MG63 (cell line): ENCODE data around the gene CXCR5. TPM values are rescaled to one million over a fixed set of nuclear protein-coding genes. Genes with fewer than 3 reads are reported as not detected.

Experiments used
- DNase-seq: peaks from one replicate; pipeline ENCODE4 v3.0.0-alpha.2; 2020
- H3K27me3 ChIP-seq: fragments of 250-450 bp; sonication (Bioruptor Pico); 2 replicates; pipeline ENCODE4 v1.5.1; 2020; ENCODE audit warnings: mild to moderate bottlenecking, moderate library complexity
- H3K36me3 ChIP-seq: fragments of 250-450 bp; sonication (Bioruptor Pico); 2 replicates; pipeline ENCODE4 v1.5.1; 2020; ENCODE audit warnings: mild to moderate bottlenecking, moderate library complexity
- H3K4me3 ChIP-seq: fragments of 250-450 bp; sonication (Bioruptor Pico); 2 replicates; pipeline ENCODE4 v1.5.1; 2020; ENCODE audit warnings: mild to moderate bottlenecking, moderate library complexity
- H3K9me3 ChIP-seq: fragments of 250-450 bp; sonication (Bioruptor Pico); 2 replicates; pipeline ENCODE4 v1.5.1; 2020; ENCODE audit warnings: mild to moderate bottlenecking, moderate library complexity
- total RNA-seq: library from RNA; depleted of rRNA; stranded (reverse); fragments of >200 nt; shearing (Covaris generic); gene quantifications from 2 replicates; pipeline ENCODE4 v1.2.3, GENCODE V29; 2014; ENCODE audit warnings: low replicate concordance; rRNA removed

CXCR5 gene
- total RNA-seq, 1 experiment from 2014 or later: not detected

- H3K9me3 ChIP-seq: no peaks in the 10 kb centered on the region
- peak; percentile 95 for DNase-seq
Observed at GRCh38 chr11:118928101-118928869, 44.6 kb downstream of the CXCR5 start.

GRCh38 chr11:118928870-118929500 lies 45.3 kb downstream of the CXCR5 start:
- Histone ChIP-seq H3K36me3 (no peaks in the 10 kb centered on the region; the same call in 1 of the 2 replicates), H3K27me3 (no peaks in the 10 kb centered on the region), H3K4me3 (peak overlapping the region; percentile 50), H3K9me3 (no peaks in the 10 kb centered on the region)
- peak; percentile 49 for DNase-seq

More at GRCh38 chr11:118928101-118928869, 44.6 kb downstream of the CXCR5 start:
- Histone ChIP-seq H3K36me3 (peaks cover 6% of the 10 kb centered on the region), H3K27me3 (no peaks in the 10 kb centered on the region), H3K4me3 (peak overlapping the region; percentile 50)

- DNase-seq: peak; percentile 80
- H3K27me3 ChIP-seq: no peaks in the 10 kb centered on the region
- H3K36me3 ChIP-seq: no peaks in the 10 kb centered on the region
- peak overlapping the region; percentile 50 for H3K4me3 ChIP-seq
- no peaks in the 10 kb centered on the region for H3K9me3 ChIP-seq
Observed at GRCh38 chr11:118929501-118930093, 45.9 kb downstream of the CXCR5 start.

GRCh38 chr11:118930094-118930712 lies 46.5 kb downstream of the CXCR5 start:
- Histone ChIP-seq H3K36me3 (no peaks in the 10 kb centered on the region), H3K27me3 (no peaks in the 10 kb centered on the region), H3K9me3 (no peaks in the 10 kb centered on the region), H3K4me3 (peak overlapping the region; percentile 50)
- peak; percentile 66 for DNase-seq

GRCh38 chr11:118931571-118931970 lies 47.9 kb downstream of the CXCR5 start:
- Histone ChIP-seq H3K9me3 (no peaks in the 10 kb centered on the region), H3K4me3 (no peak overlapping the region), H3K27me3 (no peaks in the 10 kb centered on the region), H3K36me3 (no peaks in the 10 kb centered on the region)
- no peak for DNase-seq

- no peaks in the 10 kb centered on the region for H3K9me3 ChIP-seq
- no peaks in the 10 kb centered on the region for H3K36me3 ChIP-seq
- peak; percentile 77 for DNase-seq
- no peak overlapping the region for H3K4me3 ChIP-seq
- H3K27me3 ChIP-seq: no peaks in the 10 kb centered on the region
Observed at GRCh38 chr11:118933486-118933885, 49.8 kb downstream of the CXCR5 start.

- no peak for DNase-seq
- Histone ChIP-seq H3K4me3 (no peak overlapping the region), H3K27me3 (no peaks in the 10 kb centered on the region), H3K9me3 (no peaks in the 10 kb centered on the region), H3K36me3 (no peaks in the 10 kb centered on the region)
Observed at GRCh38 chr11:118935376-118935775, 51.7 kb downstream of the CXCR5 start.

GRCh38 chr11:118938491-118939403 lies 55.1 kb downstream of the CXCR5 start:
- H3K27me3 ChIP-seq: no peaks in the 10 kb centered on the region
- no peaks in the 10 kb centered on the region for H3K36me3 ChIP-seq
- DNase-seq: peak; percentile 56
- no peak overlapping the region for H3K4me3 ChIP-seq
- no peaks in the 10 kb centered on the region for H3K9me3 ChIP-seq

GRCh38 chr11:118939404-118939915 lies 55.8 kb downstream of the CXCR5 start:
- H3K27me3 ChIP-seq: no peaks in the 10 kb centered on the region
- no peaks in the 10 kb centered on the region for H3K9me3 ChIP-seq
- no peak for DNase-seq
- no peaks in the 10 kb centered on the region for H3K36me3 ChIP-seq
- H3K4me3 ChIP-seq: no peak overlapping the region

GRCh38 chr11:118939953-118940598 lies 56.4 kb downstream of the CXCR5 start:
- Histone ChIP-seq H3K27me3 (no peaks in the 10 kb centered on the region), H3K4me3 (no peak overlapping the region), H3K9me3 (no peaks in the 10 kb centered on the region), H3K36me3 (no peaks in the 10 kb centered on the region)
- DNase-seq: no peak

- Histone ChIP-seq H3K36me3 (no peaks in the 10 kb centered on the region), H3K27me3 (no peaks in the 10 kb centered on the region), H3K4me3 (no peak overlapping the region), H3K9me3 (no peaks in the 10 kb centered on the region)
- DNase-seq: no peak
Observed at GRCh38 chr11:118947091-118947490, 63.4 kb downstream of the CXCR5 start.

Other genes starting within 250 kb of the CXCR5 start
- not detected in 2 replicates for gene TREH, start 204.2 kb upstream of the CXCR5 start, total RNA-seq
- gene DDX6, start 92.7 kb upstream of the CXCR5 start, total RNA-seq: 51.6 and 77.3 TPM in 2 replicates
- 1.8 and 2.3 TPM in 2 replicates for gene BCL9L, start 42.0 kb downstream of the CXCR5 start, total RNA-seq
- not detected in 2 replicates for gene UPK2, start 72.4 kb downstream of the CXCR5 start, total RNA-seq
- gene FOXR1, start 87.9 kb downstream of the CXCR5 start, total RNA-seq: not detected in 2 replicates
- gene CENATAC, start 114.2 kb downstream of the CXCR5 start, total RNA-seq: 3.4 and 12.7 TPM in 2 replicates
- gene RPS25, start 134.5 kb downstream of the CXCR5 start, total RNA-seq: 1,989 and 2,700 TPM in 2 replicates
- gene TRAPPC4, start 134.9 kb downstream of the CXCR5 start, total RNA-seq: 54.2 and 91.6 TPM in 2 replicates
- gene SLC37A4, start 147.0 kb downstream of the CXCR5 start, total RNA-seq: 1.2 and 2.6 TPM in 2 replicates
- gene HYOU1, start 173.3 kb downstream of the CXCR5 start, total RNA-seq: 137 and 228 TPM in 2 replicates
- 9.1 and 14.2 TPM in 2 replicates for gene VPS11, start 183.9 kb downstream of the CXCR5 start, total RNA-seq
- gene HMBS, start 201.0 kb downstream of the CXCR5 start, total RNA-seq: 35.5 and 54.7 TPM in 2 replicates
- 7.9 and 18.4 TPM in 2 replicates for gene DPAGT1, start 218.0 kb downstream of the CXCR5 start, total RNA-seq
- 2.9 and 5.1 TPM in 2 replicates for gene C2CD2L, start 223.5 kb downstream of the CXCR5 start, total RNA-seq
- gene HINFP, start 237.7 kb downstream of the CXCR5 start, total RNA-seq: 8.3 and 27.5 TPM in 2 replicates